Left kidney (tissue), 2 donors: ENCODE measurements around the gene PRICKLE4. TPM values are rescaled to one million over a fixed set of nuclear protein-coding genes. Genes with fewer than 3 reads are reported as not detected.

Source experiments
- DNase-seq: peaks from one replicate; pipeline ENCODE4 v3.0.0-alpha.2; 2013
- polyA plus RNA-seq: library from polyadenylated mRNA; unstranded; fragments of 120-200 nt; gene quantifications from one replicate; pipeline ENCODE4 v1.2.1, GENCODE V29; 2013; ENCODE audit not compliant: insufficient read length

PRICKLE4 gene
- polyA plus RNA-seq, 1 donor = 6.8 TPM

- no peak for DNase-seq
These were observed 9.3 kb upstream of the PRICKLE4 start for GRCh38 chr6:41771058-41771983.

- no peak for DNase-seq
These were observed 5.7 kb upstream of the PRICKLE4 start for GRCh38 chr6:41774841-41775240.

GRCh38 chr6:41775293-41775882 lies 5.2 kb upstream of the PRICKLE4 start:
- no peak for DNase-seq

- DNase-seq = no peak
These were observed 2.9 kb upstream of the PRICKLE4 start for GRCh38 chr6:41777551-41778285.

- no peak for DNase-seq
These were observed 1.7 kb upstream of the PRICKLE4 start for GRCh38 chr6:41778895-41779294.

GRCh38 chr6:41779336-41779735 lies 1.2 kb upstream of the PRICKLE4 start:
- no peak for DNase-seq

GRCh38 chr6:41779788-41780550 lies 613 bp upstream of the PRICKLE4 start, which contains the start of gene FRS3:
Gene FRS3, minus strand, starts transcription at chr6:41779900. Its CDS starts 2,913 bp downstream, at chr6:41776987.
- DNase-seq = peak; percentile 95

GRCh38 chr6:41781366-41781730 lies 766 bp downstream of the PRICKLE4 start:
- DNase-seq = no peak

- DNase-seq = no peak
These were observed 2.7 kb downstream of the PRICKLE4 start for GRCh38 chr6:41783106-41783780.

GRCh38 chr6:41784581-41785171 lies 4.1 kb downstream of the PRICKLE4 start:
- DNase-seq = no peak

GRCh38 chr6:41785254-41785653 lies 4.7 kb downstream of the PRICKLE4 start:
- no peak for DNase-seq

- DNase-seq = peak; percentile 27
These were observed 5.3 kb downstream of the PRICKLE4 start for GRCh38 chr6:41785689-41786450.

- peak; percentile 89 for DNase-seq
These were observed 6.1 kb downstream of the PRICKLE4 start for GRCh38 chr6:41786451-41787218.

GRCh38 chr6:41787219-41787917 lies 6.8 kb downstream of the PRICKLE4 start, which contains the start of gene TOMM6:
Gene TOMM6, plus strand, starts transcription at chr6:41787694. Its CDS starts 4 bp downstream, at chr6:41787698.
- peak; percentile 94 for DNase-seq

- no peak for DNase-seq
These were observed 8.8 kb downstream of the PRICKLE4 start for GRCh38 chr6:41789390-41789724.

- DNase-seq = no peak
These were observed 9.5 kb downstream of the PRICKLE4 start for GRCh38 chr6:41790045-41790444.

- DNase-seq = no peak
These were observed 10.7 kb downstream of the PRICKLE4 start for GRCh38 chr6:41791305-41791704.

- no peak for DNase-seq
These were observed 11.4 kb downstream of the PRICKLE4 start for GRCh38 chr6:41791984-41792383.

- DNase-seq = no peak
These were observed 15.9 kb downstream of the PRICKLE4 start for GRCh38 chr6:41796474-41796873.
